Left cardiac atrium (tissue), 4 donors: ENCODE results near the gene CLSTN2. TPM values are rescaled to one million over a fixed set of nuclear protein-coding genes. Genes with fewer than 3 reads are reported as not detected.
A peak's percentile ranks its signal among the peaks of the same experiment; 100 is the strongest.

Experiments
- ATAC-seq, 2 donors: fragments of 200-7000 bp; cut with Tn5 transposase; one replicate each; pipeline ENCODE4 v1.9.1; 2020; ENCODE audit warnings: mild to moderate bottlenecking in 2 of 2, moderate library complexity in 2 of 2
- DNase-seq: peaks from one replicate; pipeline ENCODE4 v3.0.0-alpha.2; 2020
- intact Hi-C, 2 donors: fragments of 100-400 bp; cut with DNase I; formaldehyde crosslinking; loops; one replicate each; pipeline versions ENCODE4 v1.14.1 to v1.15.1; 2022 to 2023
- long read RNA-seq: library from polyadenylated mRNA; unstranded; transcript quantifications from one replicate; pipeline ENCODE4 v2.0.0, GENCODE V29; 2021
- total RNA-seq, 2 donors: library from RNA; stranded (reverse); fragmentation: NEBNext Ultra II Directional; extraction: Animal tissue kit (Norgen Biotek cat#: 25700); gene quantifications; one replicate each; pipeline ENCODE4 v1.2.1, GENCODE V29; 2021
- donor health status: DM: no; HTN: yes; CAD: no.
- donor health status: DM: no; HTN: yes; CAD: no; lungs with severe emphysema.
- donor health status: DM: yes; HTN: yes; CAD: no.
- donor health status: Dilated cardiomyopathy.

The CLSTN2 gene
- 10 to 100 TPM; 22.9 to 26.6 TPM for total RNA-seq
- long read RNA-seq, partial matches to known transcripts, result 0 of 5 reads
- long read RNA-seq, other reads (novel, unspliced or antisense), result 5 of 5 reads

DNA sequence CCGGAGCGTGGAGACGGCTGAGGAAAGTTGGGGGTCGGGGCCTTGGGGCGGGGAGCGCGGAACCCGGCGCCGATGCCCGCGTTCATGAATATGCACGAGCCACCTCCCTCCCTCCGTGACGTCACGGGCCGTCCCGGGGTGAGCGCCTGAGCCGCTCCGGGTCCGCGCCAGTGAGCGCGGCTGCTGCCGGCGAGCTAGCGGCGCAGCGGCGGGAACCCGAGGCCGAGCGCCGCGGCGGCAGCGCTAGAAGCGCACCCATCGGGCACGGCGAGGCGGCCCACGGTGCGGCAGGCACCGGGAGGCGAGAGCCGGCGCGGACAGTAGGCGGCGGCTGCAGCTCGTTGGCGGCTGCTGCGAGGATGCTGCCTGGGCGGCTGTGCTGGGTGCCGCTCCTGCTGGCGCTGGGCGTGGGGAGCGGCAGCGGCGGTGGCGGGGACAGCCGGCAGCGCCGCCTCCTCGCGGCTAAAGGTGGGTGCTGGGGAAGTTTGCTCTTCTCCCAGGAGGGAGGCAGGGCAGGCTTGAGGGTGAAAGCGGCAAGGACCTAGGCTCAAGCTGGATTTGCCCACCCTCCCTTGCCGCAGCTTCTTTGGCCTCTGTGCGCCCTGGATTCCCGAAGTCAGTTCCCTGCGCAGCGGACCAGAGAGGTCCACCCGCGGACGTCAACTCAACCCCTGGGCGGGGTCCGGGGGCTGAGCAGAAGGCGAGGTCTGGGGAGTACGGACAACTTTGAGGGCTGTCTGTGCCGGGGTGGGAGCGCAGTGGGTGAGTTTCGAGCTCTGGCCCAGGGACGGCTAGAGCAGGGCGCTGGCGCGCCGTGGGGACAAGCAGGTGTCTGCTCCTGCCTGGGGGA, at the start of gene CLSTN2:
TSS of gene CLSTN2 (plus strand) at position 170 of the 850 bp plus-strand sequence.
- ATAC-seq (peak; percentile 89 to 91), DNase-seq (peak; percentile 87)
- intact Hi-C loops, result loop anchor here (5.0 to 10.0 kb wide), 6 partner anchors 220 to 802 kb away; no protein-coding TSS in a partner anchor

- intact Hi-C loops, result no loop called here
- no peak for ATAC-seq
- no peak for DNase-seq
Observed at GRCh38 chr3:139887431-139887830, 47.6 kb upstream of the CLSTN2 start.

GRCh38 chr3:139888561-139889140, 46.3 kb upstream of the CLSTN2 start:
- intact Hi-C loops, result no loop called here
- no peak for ATAC-seq
- DNase-seq, result no peak

DNA sequence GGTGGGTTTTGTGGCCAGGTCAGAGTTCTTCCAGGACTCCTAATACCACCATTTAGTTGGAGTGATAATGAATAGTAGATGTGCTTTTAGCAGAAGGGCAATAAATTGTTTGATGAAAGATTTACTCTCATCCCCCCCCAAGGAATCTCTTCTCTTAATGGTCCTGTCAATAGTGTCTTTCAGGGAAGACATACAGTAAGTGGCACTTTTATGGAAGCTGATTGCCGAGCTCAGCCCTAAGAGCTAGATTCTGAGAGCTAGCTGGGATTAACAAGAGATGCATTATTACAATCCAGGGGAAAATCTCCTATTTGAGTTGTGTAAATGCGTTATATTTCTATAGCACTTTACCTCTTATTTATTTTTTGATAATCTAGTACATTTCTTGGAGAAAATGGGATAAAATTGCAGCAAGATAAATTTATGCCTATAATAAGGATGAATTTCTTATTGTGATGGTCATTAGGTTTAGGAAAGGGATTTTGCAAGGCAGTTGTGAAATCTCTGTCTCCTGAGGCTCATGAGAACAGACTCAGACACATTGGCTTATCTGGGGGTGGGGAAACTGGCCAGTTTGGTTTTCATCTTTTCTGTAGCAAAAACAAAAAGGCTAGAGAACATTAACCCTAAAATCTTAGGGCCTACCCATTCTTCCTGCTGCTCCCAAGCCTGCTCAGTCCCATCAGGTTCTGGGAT, 41.6 kb upstream of the CLSTN2 start:
- peak; percentile 78 to 79 for ATAC-seq
- intact Hi-C loops, result no loop called here
- DNase-seq, result peak; percentile 41

DNA sequence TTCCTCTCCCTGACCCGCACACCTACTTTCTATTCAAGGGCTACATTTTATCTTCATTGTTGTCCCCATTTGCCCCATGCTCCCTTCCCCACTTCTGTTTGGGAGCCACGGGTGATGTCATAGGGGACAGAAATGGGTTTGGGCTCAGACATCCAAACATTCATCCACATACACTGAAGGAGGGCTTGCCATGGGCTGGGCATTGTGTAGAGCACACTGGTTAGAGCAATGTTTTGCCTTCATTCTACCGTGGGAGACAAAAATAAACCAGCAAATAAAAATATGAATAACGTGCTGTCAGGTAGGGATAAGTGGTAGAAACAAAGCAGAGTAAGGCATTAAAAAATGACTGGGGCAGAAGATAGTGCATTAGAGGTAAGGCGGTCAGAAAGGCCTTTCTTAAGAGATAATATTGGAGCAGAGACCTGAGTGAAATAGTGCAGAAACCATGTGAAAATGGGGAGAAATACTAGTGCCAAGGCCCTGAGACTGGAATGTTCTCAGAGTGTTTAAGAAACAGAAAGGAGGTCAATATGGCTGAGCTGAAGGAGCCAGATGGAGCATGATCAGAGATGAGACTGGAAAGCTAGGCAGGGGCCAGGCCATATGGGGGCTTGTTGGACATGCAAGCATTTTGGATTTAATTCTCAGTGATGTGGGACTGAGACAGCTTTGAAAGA, 40.9 kb upstream of the CLSTN2 start:
- ATAC-seq (peak; percentile 83 to 85), DNase-seq (no peak)
- intact Hi-C loops, result no loop called here

DNA sequence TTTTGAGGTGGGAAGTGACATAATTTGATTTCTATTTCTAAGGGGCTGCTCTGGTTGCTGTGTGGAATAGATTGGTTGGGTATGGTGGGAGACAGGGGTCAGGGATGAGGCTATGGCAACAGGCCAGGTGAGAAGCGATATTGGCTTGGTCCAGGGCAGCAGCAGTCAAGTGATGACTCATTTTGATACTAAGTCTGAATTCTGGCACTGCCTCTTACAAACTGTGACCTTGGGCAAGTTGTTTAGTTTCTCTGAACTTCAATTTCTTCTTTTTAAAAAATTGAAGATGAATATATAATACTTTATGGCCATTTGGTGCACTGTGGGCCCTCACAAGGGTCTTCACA, 40.4 kb upstream of the CLSTN2 start:
- intact Hi-C loops, result no loop called here
- peak; percentile 57 for DNase-seq
- peak; percentile 84 to 91 for ATAC-seq

DNA sequence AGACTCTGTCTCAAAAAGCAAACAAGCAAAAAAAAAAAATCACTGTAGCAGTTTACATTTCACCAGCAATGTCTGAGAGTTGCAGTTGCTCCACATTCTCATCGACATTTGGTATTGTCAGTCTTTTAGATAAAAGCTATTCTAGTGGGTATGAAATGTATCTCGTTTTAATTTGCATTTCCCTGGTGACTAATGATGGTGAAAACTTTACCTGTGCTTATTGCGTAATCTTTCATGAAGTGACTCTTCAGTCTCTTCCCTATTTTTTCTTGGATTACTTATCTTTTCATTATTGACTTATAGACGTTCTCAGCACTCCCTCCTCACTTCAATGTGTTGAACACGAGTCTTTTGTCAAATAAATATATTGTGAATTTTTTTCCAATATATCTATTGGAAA, 37.2 kb upstream of the CLSTN2 start:
- ATAC-seq, result no peak
- intact Hi-C loops, result no loop called here

GRCh38 chr3:139906418-139906817, 28.6 kb upstream of the CLSTN2 start:
- ATAC-seq, result peak in 1 of 2 donors; percentile 84
- no peak for DNase-seq
- intact Hi-C loops, result no loop called here

More for the DNA sequence above, 37.2 kb upstream of the CLSTN2 start:
- DNase-seq, result no peak

- no peak for ATAC-seq
- intact Hi-C loops, result no loop called here
- no peak for DNase-seq
Observed at GRCh38 chr3:139909811-139910210, 25.2 kb upstream of the CLSTN2 start.

DNA sequence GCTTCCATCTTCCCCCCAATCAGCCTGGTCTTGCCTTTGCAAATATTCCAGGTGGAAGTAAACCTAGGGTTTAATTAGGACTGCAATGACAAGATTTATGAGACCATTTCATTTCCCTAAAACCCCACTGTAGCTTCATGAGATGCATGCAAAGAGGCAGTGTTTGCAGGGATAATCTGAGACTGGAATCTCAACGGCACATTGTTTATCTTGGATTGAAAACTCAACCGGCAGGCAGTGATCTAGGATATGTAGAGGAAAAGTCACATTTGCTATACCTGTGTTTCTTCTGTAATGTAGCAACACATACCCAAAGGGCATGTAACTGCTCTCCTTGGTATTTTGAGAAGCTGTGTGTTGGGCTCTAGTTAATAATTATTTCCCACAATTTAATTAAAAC, 18.7 kb upstream of the CLSTN2 start:
- intact Hi-C loops, result no loop called here
- no peak for ATAC-seq
- DNase-seq, result no peak

- intact Hi-C loops, result no loop called here
- ATAC-seq, result no peak
- DNase-seq, result no peak
Observed at GRCh38 chr3:139917226-139917785, 17.7 kb upstream of the CLSTN2 start.

DNA sequence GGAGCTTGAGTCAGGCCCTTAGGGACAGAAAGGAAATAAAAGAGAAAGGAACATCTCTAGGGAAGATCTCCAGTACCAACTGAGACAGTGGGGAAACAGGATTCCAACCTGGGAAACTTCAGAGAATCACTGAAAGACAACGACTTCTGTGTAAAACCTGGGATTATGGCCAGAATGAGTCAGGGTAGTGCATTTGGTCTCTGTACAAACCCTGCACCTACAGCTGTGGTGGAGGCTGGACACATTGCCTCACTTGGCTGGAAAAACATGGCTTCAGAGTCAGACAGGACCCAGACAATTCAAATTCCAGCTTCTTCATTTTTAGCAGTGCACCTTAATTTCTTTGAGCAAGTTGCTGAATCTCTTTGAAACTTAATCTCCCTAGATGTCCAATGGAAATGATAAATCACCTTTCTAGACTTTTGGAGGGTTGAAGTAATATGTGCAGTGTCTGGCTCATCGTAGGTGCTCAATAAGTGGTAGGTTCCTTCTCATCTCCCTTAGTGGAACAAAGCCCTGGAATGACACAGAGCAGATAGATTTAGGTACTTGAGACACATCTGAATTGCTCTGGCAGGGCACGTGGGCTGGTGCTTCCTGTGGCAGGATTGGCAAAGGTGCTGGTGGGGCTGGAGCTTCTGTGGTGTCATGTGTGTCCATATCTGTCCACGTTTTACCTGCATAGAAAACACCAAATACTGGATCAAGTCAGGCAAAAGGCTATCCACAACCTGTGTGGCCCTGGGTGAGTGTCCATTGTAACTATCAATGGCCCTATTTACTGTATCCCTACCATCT, 6.1 kb upstream of the CLSTN2 start:
- intact Hi-C loops, result no loop called here
- DNase-seq (no peak), ATAC-seq (peak in 1 of 2 donors; percentile 57)

DNA sequence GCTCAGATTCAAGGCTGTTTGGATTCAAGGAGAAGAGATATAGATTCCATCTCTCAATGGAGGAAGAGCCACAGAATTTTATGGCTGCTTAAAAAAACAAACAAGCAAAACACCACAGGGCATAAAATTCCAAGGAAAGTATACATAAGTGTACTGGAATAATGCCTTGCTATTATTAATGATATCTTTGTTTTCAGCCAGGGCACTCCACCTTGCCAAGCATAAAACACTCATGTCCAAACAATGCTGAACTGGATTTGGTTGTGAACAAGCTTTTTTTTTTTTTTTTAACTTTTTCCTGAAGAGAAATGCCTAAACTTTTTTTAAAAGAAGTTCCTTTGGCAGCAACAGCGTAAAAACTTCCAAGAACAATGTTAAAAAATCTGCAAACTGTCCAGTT, 4.8 kb upstream of the CLSTN2 start:
- intact Hi-C loops, result loop anchor here (10.0 kb wide), 3 partner anchors 215 to 505 kb away; no protein-coding TSS in a partner anchor
- ATAC-seq (no peak), DNase-seq (no peak)

DNA sequence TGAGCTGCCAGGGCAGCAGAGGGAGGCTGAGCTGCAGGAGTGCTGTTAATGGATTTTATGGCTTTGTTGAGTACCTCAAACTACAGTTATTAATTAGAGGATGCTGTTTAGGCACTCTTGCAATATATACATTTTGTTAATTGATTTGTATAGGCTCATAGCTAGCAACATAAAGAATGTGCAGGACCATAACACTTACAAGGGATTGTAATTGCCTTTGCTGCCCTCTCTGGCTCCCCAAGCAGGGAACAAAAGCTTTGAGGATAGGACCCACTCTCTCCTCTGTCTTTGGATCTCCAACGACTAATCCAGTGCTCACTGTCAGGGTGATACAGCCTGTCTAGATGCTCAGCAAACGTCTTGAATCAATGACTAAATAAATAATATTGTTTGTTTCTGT, 1.2 kb upstream of the CLSTN2 start:
- DNase-seq (no peak), ATAC-seq (no peak)
- intact Hi-C loops, result loop anchor here (10.0 kb wide), 3 partner anchors 219 to 509 kb away; no protein-coding TSS in a partner anchor

DNA sequence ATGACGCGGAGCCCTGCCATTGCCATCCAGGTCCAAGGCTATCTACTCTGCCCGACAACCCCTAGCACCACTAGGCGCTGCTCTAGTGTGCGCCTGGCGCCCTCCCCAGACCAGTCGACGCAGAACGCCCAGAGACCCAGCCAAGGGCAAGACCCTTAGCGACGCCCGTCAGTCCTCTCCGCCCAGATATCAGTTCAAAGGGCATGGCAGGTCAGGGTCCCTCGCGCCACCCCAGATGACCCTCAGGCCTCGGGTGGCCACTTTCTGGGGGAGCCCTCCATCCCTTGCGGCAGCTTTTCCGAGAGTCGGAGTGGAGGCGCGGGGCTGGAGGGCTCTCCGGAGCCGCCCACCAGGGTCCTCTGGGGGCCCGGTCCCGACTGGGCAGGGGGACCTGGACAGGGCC, 371 bp upstream of the CLSTN2 start:
- ATAC-seq (peak; percentile 90 to 91), DNase-seq (peak; percentile 78)
- intact Hi-C loops, result loop anchor here (5.0 to 10.0 kb wide), 6 partner anchors 220 to 803 kb away; no protein-coding TSS in a partner anchor

DNA sequence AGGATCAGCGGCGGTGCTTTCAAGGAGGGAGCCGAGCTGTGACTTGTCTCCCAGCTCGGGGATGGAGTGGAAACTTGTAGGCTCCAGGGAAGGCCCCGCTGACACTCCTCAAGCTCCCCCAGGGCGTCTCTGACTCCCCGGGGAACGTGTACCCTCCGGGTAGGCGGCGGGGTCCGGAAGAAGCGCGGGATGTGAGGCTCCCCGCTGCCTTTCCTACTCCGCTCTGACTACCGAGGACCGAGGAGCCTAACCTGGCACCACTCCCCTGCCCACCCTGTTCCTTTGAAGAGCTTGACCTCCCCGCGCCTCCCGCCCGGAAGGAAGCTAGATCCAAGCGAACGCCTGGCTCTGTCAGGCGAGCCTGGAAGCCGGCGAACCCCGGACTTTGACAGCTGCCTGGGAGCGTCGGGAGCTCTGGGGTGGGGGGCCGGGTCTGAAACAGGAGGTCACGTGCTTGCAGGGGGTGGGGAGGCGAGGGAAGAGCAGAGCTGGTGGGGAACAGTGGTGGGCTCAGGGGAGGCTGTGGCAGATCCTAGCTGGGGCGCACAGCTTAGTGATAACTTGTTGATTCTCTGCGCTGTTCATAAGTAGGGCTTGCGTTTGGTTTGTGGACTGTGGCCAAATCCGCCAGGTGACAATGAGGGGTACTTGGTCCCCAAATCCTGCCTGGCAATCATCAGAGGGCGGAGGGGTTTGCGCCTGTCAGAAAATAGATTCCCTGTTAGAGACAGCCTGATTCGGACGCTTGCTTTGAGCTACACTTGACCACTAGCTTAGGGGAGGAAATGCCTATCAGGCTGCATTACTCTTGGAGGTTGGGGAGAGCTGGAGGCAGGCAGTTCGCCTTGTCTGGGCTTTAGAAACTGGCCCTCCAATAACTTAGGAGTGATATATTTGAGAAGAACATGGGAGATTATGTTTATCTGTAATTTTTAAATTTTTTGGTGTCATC, 1.2 kb downstream of the CLSTN2 start:
- DNase-seq, result peak; percentile 59
- intact Hi-C loops, result loop anchor here (5.0 to 10.0 kb wide), 6 partner anchors 221 to 801 kb away; no protein-coding TSS in a partner anchor
- ATAC-seq, result peak; percentile 28 to 54
